ENCODE results near the gene NIPA2.
A peak's percentile ranks its signal among the peaks of the same experiment; 100 is the strongest.

The NIPA2 gene

DNA sequence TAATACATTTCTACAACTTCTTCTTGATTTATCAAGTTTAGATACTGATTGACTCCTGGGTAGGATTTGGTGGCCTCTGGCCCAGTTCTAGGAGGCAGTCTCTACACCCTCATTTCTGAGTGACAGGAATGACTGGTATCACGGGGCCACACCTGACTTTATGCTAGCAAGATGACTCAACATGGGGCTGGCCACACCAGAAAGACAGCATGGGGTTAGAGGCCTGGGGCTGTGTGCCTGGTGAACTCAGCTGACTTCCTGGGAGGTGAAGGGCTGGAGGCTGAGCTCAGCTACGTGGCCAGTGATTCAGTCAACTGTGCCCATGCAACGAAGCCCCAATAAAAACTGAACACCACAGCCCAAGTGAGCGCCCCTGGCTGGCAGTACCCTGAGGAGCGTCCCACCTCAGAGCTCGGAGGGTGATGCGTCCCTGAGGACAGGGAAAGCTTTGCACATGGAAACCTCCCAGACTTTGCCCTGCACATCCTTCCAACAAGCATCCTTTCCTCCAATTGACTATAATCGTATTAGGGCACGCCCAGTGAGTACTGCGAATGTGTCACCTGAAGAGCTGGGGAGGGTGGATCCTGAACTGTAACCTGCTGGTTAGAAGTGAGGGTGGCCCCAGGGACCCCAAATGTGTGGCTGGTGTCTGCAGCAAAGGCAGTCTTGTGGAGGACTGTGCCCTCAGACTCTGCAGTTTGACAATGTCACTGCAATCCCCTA lies 57.2 kb downstream of the NIPA2 start:
- peak; percentile 100 for ATAC-seq (ENCODE audit: low read depth)

DNA sequence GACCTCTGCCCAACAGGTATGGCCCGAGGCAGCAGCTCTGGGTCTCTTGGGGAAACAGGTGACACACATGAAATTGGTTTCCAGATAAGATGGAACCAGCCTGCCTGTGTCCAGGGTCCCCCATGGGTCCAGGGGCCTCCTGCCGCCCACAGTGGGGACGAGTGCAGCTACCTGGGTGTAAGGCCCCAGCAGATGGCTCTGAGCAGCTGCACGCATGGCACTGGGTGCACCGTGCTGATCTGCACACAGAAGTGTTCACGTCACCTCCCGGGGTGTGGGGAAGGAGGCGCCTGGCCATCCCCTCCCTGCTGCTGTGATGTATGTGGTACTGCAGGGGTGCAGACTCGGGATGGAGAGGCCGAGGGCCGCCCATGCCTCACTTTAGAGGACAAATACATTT lies 63.6 kb downstream of the NIPA2 start:
- Histone ChIP-seq H3K4me1 (ENCODE audit: insufficient read depth, poor library complexity, severe bottlenecking) (no peaks in the 10 kb centered on the region), H3K4me3 (ENCODE audit: severe bottlenecking) (no peak overlapping the region), H3K27me3 (ENCODE audit: insufficient read depth, poor library complexity, severe bottlenecking) (no peaks in the 10 kb centered on the region), H3K36me3 (ENCODE audit: low read depth) (peaks cover 79% of the 10 kb centered on the region), H3K9me3 (ENCODE audit: severe bottlenecking) (no peaks in the 10 kb centered on the region), H3K27ac (ENCODE audit: poor library complexity, severe bottlenecking) (no peak overlapping the region)
- TF ChIP-seq, protein P1, sequence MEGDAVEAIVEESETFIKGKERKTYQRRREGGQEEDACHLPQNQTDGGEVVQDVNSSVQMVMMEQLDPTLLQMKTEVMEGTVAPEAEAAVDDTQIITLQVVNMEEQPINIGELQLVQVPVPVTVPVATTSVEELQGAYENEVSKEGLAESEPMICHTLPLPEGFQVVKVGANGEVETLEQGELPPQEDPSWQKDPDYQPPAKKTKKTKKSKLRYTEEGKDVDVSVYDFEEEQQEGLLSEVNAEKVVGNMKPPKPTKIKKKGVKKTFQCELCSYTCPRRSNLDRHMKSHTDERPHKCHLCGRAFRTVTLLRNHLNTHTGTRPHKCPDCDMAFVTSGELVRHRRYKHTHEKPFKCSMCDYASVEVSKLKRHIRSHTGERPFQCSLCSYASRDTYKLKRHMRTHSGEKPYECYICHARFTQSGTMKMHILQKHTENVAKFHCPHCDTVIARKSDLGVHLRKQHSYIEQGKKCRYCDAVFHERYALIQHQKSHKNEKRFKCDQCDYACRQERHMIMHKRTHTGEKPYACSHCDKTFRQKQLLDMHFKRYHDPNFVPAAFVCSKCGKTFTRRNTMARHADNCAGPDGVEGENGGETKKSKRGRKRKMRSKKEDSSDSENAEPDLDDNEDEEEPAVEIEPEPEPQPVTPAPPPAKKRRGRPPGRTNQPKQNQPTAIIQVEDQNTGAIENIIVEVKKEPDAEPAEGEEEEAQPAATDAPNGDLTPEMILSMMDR (IDR thresholded peaks at IDR 0.05; ENCODE audit: poor library complexity, severe bottlenecking) = no peak
- DNase-seq (ENCODE audit: low spot score) (peak; percentile 66), ATAC-seq (ENCODE audit: low read depth) (no peak)

More for the DNA sequence above, 57.2 kb downstream of the NIPA2 start:
- no peaks in the 10 kb centered on the region for H3K27me3 ChIP-seq (ENCODE audit: insufficient read depth, poor library complexity, severe bottlenecking)
- H3K9me3 ChIP-seq (ENCODE audit: severe bottlenecking) = no peaks in the 10 kb centered on the region
- peaks cover 16% of the 10 kb centered on the region for H3K4me1 ChIP-seq (ENCODE audit: insufficient read depth, poor library complexity, severe bottlenecking)
- TF ChIP-seq, protein P1 (IDR thresholded peaks at IDR 0.05; ENCODE audit: poor library complexity, severe bottlenecking) = peak; percentile 18
- peaks cover 55% of the 10 kb centered on the region for H3K36me3 ChIP-seq (ENCODE audit: low read depth)
- H3K27ac ChIP-seq (ENCODE audit: poor library complexity, severe bottlenecking) = peak overlapping the region; percentile 33
- peak; percentile 96 for DNase-seq (ENCODE audit: low spot score)
- H3K4me3 ChIP-seq (ENCODE audit: severe bottlenecking) = no peak overlapping the region

DNA sequence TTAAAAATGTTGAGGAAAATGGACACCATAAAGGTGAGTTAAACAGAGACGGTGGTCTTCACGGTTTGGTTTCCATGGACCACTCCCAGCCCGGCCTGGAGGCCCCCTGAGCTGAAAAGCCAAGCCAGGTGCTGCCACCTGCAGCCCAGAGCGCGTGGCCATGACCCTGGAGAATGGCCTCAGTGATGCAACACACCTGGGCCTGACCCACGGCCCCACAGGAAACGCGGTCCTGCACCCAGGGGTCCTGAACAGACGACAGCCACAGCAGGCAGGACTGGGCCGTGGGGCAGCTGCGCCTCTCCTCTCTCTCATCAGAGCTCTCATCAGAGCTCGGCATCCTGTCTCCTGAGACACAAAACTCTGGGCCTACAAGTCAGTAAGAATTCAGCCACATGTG lies 64.1 kb downstream of the NIPA2 start:
- Histone ChIP-seq H3K4me3 (ENCODE audit: severe bottlenecking) (no peak overlapping the region), H3K36me3 (ENCODE audit: low read depth) (peaks cover 83% of the 10 kb centered on the region), H3K4me1 (ENCODE audit: insufficient read depth, poor library complexity, severe bottlenecking) (no peaks in the 10 kb centered on the region), H3K27ac (ENCODE audit: poor library complexity, severe bottlenecking) (no peak overlapping the region), H3K9me3 (ENCODE audit: severe bottlenecking) (no peaks in the 10 kb centered on the region), H3K27me3 (ENCODE audit: insufficient read depth, poor library complexity, severe bottlenecking) (no peaks in the 10 kb centered on the region)
- DNase-seq (ENCODE audit: low spot score) = peak; percentile 66
- TF ChIP-seq, protein P1 (IDR thresholded peaks at IDR 0.05; ENCODE audit: poor library complexity, severe bottlenecking) = peak; percentile 8
- no peak for ATAC-seq (ENCODE audit: low read depth)

DNA sequence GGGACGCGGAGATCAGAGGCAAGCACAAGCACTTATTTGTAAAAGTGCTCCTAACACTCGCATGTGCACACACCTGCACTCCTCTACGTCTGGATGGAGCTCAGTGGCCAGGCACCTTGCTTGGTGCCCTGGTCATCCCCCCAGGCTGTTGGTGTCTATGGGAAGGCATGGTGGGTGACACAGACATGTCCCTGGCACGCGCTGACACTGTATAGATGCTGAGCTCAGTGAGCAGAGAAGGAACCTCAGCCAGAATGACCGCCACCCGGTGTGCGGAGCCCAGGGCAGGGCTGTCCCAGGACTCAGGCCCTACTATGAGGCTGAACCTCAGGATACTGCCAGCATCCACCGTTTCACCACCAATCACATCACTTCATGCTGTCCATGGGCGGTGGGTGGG lies 64.5 kb downstream of the NIPA2 start:
- Histone ChIP-seq H3K4me1 (ENCODE audit: insufficient read depth, poor library complexity, severe bottlenecking) (no peaks in the 10 kb centered on the region), H3K9me3 (ENCODE audit: severe bottlenecking) (no peaks in the 10 kb centered on the region), H3K4me3 (ENCODE audit: severe bottlenecking) (no peak overlapping the region), H3K27ac (ENCODE audit: poor library complexity, severe bottlenecking) (no peak overlapping the region), H3K36me3 (ENCODE audit: low read depth) (peaks cover 83% of the 10 kb centered on the region), H3K27me3 (ENCODE audit: insufficient read depth, poor library complexity, severe bottlenecking) (no peaks in the 10 kb centered on the region)
- TF ChIP-seq, protein P1 (IDR thresholded peaks at IDR 0.05; ENCODE audit: poor library complexity, severe bottlenecking) = no peak
- DNase-seq (ENCODE audit: low spot score) (peak; percentile 62), ATAC-seq (ENCODE audit: low read depth) (no peak)

DNA sequence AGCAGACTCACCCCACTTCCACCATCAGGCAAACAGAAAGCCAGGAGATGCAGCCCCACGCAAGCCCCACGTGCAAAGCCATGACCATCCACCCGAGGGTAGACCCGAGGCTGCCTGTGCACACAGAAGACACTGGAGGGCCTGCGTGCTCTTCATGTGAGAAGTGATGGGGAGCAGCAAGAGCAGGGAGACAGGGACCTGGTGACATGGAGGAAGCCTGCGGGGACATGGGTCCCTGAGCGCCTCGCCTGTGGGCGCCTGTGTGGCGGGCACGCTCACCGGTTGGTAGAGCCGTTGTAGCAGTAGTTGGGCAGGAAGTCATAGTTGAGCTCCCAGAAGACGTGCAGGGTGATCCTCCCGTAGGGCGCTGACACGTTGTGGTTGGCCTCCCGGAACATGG lies 65.0 kb downstream of the NIPA2 start:
- H3K4me1 ChIP-seq (ENCODE audit: insufficient read depth, poor library complexity, severe bottlenecking) = no peaks in the 10 kb centered on the region
- H3K27ac ChIP-seq (ENCODE audit: poor library complexity, severe bottlenecking) = no peak overlapping the region
- peaks cover 81% of the 10 kb centered on the region for H3K36me3 ChIP-seq (ENCODE audit: low read depth)
- TF ChIP-seq, protein P1 (IDR thresholded peaks at IDR 0.05; ENCODE audit: poor library complexity, severe bottlenecking) = no peak
- peak; percentile 58 for DNase-seq (ENCODE audit: low spot score)
- no peak overlapping the region for H3K4me3 ChIP-seq (ENCODE audit: severe bottlenecking)
- no peaks in the 10 kb centered on the region for H3K9me3 ChIP-seq (ENCODE audit: severe bottlenecking)
- H3K27me3 ChIP-seq (ENCODE audit: insufficient read depth, poor library complexity, severe bottlenecking) = no peaks in the 10 kb centered on the region
- ATAC-seq (ENCODE audit: low read depth) = no peak

All from RWPE2 (cell line).